Measurements from ENCODE around the gene DDI1. TPM values are rescaled to one million over a fixed set of nuclear protein-coding genes. Genes with fewer than 3 reads are reported as not detected.

The DDI1 gene
- total and polyA plus RNA-seq, 2 of the 13 experiments (the other 11 are each of a cell fraction or from before 2014, with no cell fraction given): not detected

DNA sequence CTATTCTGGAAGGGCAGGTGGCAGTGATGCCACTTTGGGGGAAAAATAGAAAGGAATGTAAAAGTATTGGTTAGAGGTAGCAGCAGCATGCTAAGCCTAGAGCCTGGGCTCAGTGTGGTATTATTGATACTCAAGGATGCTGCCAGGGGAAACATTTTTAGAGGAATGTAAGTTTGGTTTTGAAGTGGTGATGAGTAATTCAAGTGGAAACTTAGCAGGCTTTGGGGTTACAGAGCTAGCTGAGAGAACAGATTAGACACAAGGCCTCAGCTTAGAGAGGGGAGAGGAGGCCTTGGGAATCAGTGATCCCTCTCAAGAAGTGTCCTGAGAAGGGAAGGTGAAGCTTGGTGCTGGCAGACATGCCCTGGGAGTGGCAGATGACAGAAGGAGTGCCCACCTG, 32.9 kb upstream of the DDI1 start:
- Histone ChIP-seq H3K4me2 (ENCODE audit: low read depth, low read length) (no peak overlapping the region), H4K20me1 (ENCODE audit: insufficient read depth, low read length) (no peaks in the 10 kb centered on the region), H3K36me3 (replicated peaks in 1 of 2; ENCODE audit: control insufficient read depth in 1 of 2, insufficient read depth in 2 of 2, low read length in 2 of 2) (no peaks in the 10 kb centered on the region), H3K9me3 (ENCODE audit: low read length) (no peaks in the 10 kb centered on the region), H3K9ac (ENCODE audit: insufficient read depth, low read depth, low read length) (no peak overlapping the region), H3K27me3 (ENCODE audit: control insufficient read depth in 1 of 2, insufficient read depth in 2 of 2, low read length in 2 of 2) (no peaks in the 10 kb centered on the region), H2AFZ (ENCODE audit: low read length) (no peak overlapping the region), H3K79me2 (ENCODE audit: insufficient read depth, low read length) (no peaks in the 10 kb centered on the region), H3K27ac (ENCODE audit: extremely low read length, insufficient read depth, low read length) (no peak overlapping the region), H3K4me3 (replicated peaks in 1 of 3; ENCODE audit: insufficient read depth in 1 of 3, low read depth in 2 of 3, low read length in 3 of 3) (no peak overlapping the region), H3K4me1 (ENCODE audit: insufficient read depth, low read length) (no peaks in the 10 kb centered on the region)
- intact Hi-C loops (cut with micrococcal nuclease; ENCODE audit: unreplicated experiment) (no loop called here), in situ Hi-C loops (cut with HindIII; ENCODE audit: extremely low pct_ligation_motif_present, low pct_unique_long_range_greater_than_20kb) (no loop called here)
- no peak for ATAC-seq
- TF ChIP-seq, protein P1, sequence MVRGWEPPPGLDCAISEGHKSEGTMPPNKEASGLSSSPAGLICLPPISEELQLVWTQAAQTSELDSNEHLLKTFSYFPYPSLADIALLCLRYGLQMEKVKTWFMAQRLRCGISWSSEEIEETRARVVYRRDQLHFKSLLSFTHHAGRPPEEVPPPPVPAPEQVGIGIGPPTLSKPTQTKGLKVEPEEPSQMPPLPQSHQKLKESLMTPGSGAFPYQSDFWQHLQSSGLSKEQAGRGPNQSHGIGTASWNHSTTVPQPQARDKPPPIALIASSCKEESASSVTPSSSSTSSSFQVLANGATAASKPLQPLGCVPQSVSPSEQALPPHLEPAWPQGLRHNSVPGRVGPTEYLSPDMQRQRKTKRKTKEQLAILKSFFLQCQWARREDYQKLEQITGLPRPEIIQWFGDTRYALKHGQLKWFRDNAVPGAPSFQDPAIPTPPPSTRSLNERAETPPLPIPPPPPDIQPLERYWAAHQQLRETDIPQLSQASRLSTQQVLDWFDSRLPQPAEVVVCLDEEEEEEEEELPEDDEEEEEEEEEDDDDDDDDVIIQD (CRISPR knock-in tag; IDR thresholded peaks at IDR 0.05; ENCODE audit: low read depth): no peak
- TF ChIP-seq RXRB (CRISPR knock-in tag; IDR thresholded peaks at IDR 0.05; ENCODE audit: borderline replicate concordance) (no peak), ZNF572 (CRISPR knock-in tag; IDR thresholded peaks at IDR 0.05) (no peak), ZNF331 (CRISPR knock-in tag; IDR thresholded peaks at IDR 0.05) (no peak), KDM1A (CRISPR knock-in tag; IDR thresholded peaks at IDR 0.05) (no peak), SSRP1 (CRISPR knock-in tag; IDR thresholded peaks at IDR 0.05) (no peak), CCAR2 (optimal IDR thresholded peaks at IDR 0.05; ENCODE audit: low read depth, low read length) (no peak), CCDC6 (CRISPR knock-in tag; IDR thresholded peaks at IDR 0.05) (no peak), CBX5 (CRISPR knock-in tag; IDR thresholded peaks at IDR 0.05; ENCODE audit: borderline replicate concordance) (no peak), ARNTL (CRISPR knock-in tag; IDR thresholded peaks at IDR 0.05) (no peak), PHF5A (CRISPR knock-in tag; IDR thresholded peaks at IDR 0.05; ENCODE audit: low read depth, unreplicated experiment) (no peak), NCOA1 (CRISPR knock-in tag; IDR thresholded peaks at IDR 0.05) (no peak), THYN1 (CRISPR knock-in tag; IDR thresholded peaks at IDR 0.05; ENCODE audit: borderline replicate concordance, low read depth) (no peak)
- TF ChIP-seq, protein P2, sequence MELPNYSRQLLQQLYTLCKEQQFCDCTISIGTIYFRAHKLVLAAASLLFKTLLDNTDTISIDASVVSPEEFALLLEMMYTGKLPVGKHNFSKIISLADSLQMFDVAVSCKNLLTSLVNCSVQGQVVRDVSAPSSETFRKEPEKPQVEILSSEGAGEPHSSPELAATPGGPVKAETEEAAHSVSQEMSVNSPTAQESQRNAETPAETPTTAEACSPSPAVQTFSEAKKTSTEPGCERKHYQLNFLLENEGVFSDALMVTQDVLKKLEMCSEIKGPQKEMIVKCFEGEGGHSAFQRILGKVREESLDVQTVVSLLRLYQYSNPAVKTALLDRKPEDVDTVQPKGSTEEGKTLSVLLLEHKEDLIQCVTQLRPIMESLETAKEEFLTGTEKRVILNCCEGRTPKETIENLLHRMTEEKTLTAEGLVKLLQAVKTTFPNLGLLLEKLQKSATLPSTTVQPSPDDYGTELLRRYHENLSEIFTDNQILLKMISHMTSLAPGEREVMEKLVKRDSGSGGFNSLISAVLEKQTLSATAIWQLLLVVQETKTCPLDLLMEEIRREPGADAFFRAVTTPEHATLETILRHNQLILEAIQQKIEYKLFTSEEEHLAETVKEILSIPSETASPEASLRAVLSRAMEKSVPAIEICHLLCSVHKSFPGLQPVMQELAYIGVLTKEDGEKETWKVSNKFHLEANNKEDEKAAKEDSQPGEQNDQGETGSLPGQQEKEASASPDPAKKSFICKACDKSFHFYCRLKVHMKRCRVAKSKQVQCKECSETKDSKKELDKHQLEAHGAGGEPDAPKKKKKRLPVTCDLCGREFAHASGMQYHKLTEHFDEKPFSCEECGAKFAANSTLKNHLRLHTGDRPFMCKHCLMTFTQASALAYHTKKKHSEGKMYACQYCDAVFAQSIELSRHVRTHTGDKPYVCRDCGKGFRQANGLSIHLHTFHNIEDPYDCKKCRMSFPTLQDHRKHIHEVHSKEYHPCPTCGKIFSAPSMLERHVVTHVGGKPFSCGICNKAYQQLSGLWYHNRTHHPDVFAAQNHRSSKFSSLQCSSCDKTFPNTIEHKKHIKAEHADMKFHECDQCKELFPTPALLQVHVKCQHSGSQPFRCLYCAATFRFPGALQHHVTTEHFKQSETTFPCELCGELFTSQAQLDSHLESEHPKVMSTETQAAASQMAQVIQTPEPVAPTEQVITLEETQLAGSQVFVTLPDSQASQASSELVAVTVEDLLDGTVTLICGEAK (IDR thresholded peaks at IDR 0.05): no peak
- TF ChIP-seq, protein P2 (CRISPR knock-in tag; IDR thresholded peaks at IDR 0.05): no peak
- TF ChIP-seq, protein P3, sequence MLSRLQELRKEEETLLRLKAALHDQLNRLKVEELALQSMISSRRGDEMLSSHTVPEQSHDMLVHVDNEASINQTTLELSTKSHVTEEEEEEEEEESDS (CRISPR knock-in tag; IDR thresholded peaks at IDR 0.05; ENCODE audit: borderline replicate concordance): no peak
- TF ChIP-seq, protein P4, sequence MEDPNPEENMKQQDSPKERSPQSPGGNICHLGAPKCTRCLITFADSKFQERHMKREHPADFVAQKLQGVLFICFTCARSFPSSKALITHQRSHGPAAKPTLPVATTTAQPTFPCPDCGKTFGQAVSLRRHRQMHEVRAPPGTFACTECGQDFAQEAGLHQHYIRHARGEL (CRISPR knock-in tag; IDR thresholded peaks at IDR 0.05): no peak
- DNase-seq (ENCODE audit: low spot score): no peak
- ChIA-PET CTCF (ENCODE audit: low intra/inter-chr PET ratio, low total read pairs) (no interaction called here), POLR2A (no interaction called here)
- no TSS peak for BruUV-seq (replicated peaks)
- FAIRE-seq: no peak
